C4-2B (cell line): ENCODE measurements around the gene CYSTM1.

ENCODE experiments used
- H3K27ac ChIP-seq: fragments of 450-650 bp; 2 replicates; pipeline ENCODE4 v1.5.1; 2017
- ZFX ChIP-seq: fragments of 450-650 bp; IDR thresholded peaks from 2 replicates; pipeline ENCODE4 v1.6.1; 2017
- TF ChIP-seq, protein P1 (sequence below): fragments of 450-650 bp; conservative IDR thresholded peaks from 2 replicates; pipeline ENCODE4 v1.5.1; 2017; ENCODE audit warnings: mild to moderate bottlenecking

The CYSTM1 gene

GRCh38 chr5:140240987-140241706, 66.2 kb downstream of the CYSTM1 start:
- no peak for TF ChIP-seq ZFX
- TF ChIP-seq, protein P1, sequence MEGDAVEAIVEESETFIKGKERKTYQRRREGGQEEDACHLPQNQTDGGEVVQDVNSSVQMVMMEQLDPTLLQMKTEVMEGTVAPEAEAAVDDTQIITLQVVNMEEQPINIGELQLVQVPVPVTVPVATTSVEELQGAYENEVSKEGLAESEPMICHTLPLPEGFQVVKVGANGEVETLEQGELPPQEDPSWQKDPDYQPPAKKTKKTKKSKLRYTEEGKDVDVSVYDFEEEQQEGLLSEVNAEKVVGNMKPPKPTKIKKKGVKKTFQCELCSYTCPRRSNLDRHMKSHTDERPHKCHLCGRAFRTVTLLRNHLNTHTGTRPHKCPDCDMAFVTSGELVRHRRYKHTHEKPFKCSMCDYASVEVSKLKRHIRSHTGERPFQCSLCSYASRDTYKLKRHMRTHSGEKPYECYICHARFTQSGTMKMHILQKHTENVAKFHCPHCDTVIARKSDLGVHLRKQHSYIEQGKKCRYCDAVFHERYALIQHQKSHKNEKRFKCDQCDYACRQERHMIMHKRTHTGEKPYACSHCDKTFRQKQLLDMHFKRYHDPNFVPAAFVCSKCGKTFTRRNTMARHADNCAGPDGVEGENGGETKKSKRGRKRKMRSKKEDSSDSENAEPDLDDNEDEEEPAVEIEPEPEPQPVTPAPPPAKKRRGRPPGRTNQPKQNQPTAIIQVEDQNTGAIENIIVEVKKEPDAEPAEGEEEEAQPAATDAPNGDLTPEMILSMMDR = no peak
- no peak overlapping the region; the same call in 1 of the 2 replicates for H3K27ac ChIP-seq

DNA sequence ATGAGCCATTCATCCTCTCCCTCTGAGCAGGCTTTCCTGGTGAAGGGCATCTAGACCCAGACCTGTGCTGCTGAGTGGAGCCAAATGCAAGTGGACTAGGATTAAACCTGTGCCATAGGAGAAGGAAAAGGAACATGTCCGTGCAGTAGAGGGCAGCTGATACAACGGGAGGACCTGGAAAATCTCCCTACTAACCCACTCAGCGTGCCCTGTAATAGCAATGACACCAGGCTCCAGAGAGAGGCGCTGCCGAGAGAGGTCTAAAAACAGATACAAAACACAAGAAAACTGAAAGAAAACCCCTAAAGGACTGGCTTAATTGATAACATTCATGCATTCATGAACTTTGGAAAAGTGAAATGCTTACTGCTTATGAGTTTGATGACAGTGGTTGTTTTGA, 67.1 kb downstream of the CYSTM1 start:
- H3K27ac ChIP-seq = no peak overlapping the region
- TF ChIP-seq, protein P1 = no peak
- TF ChIP-seq ZFX = no peak

DNA sequence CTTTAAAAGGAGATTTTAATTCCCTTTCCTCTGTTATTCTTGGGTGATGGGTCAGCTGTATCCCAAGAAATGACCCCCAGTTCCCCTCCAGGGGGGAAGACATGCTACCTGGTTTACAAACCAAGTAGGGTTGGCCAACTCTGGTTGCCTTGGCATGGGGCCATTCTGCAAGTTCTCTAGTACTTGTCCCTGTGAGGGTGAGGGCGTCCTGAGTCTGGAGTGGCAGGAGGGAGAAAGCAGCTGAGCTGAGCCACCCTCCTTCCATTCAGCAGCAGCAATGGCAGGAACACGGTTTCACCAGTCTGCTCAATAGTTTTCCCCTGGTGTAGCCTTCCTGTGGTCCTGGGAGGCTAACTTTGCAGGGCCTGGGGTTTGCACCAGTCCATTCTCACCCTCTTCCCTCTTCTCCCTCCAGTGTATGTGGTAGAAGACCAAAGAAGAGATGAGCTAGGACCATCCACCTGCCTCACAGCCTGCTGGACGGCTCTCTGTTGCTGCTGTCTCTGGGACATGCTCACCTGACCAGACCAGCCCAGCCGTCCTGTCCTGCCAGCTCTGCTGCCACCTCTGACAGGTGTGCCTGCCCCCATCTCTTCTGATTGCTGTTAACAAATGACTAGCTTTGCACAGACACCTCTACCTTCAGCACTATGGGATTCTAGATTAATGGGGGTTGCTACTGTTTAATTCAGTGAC, 68.0 kb downstream of the CYSTM1 start:
- TF ChIP-seq, protein P1 = no peak
- no peak for TF ChIP-seq ZFX
- no peak overlapping the region for H3K27ac ChIP-seq

- no peak for TF ChIP-seq ZFX
- TF ChIP-seq, protein P1 = no peak
- H3K27ac ChIP-seq = no peak overlapping the region
Observed at GRCh38 chr5:140243706-140244250, 68.8 kb downstream of the CYSTM1 start.

- TF ChIP-seq, protein P1 = peak; percentile 94
- no peak for TF ChIP-seq ZFX
- no peak overlapping the region for H3K27ac ChIP-seq
Observed at GRCh38 chr5:140244525-140245025, 69.6 kb downstream of the CYSTM1 start.

- no peak for TF ChIP-seq ZFX
- TF ChIP-seq, protein P1 = no peak
- H3K27ac ChIP-seq = no peak overlapping the region
Observed at GRCh38 chr5:140245341-140245740, 70.4 kb downstream of the CYSTM1 start.

GRCh38 chr5:140245926-140246325, 70.9 kb downstream of the CYSTM1 start:
- H3K27ac ChIP-seq = no peak overlapping the region

More at GRCh38 chr5:140245926-140246325, 70.9 kb downstream of the CYSTM1 start:
- TF ChIP-seq, protein P1 = no peak
- TF ChIP-seq ZFX = no peak
